GM19043 (cell line): Measurements from ENCODE around the gene ADO.

Experiments
- ATAC-seq: cut with Tn5 transposase; IDR thresholded peaks from one replicate; pipeline ENCODE4 v1.9.1; 2021; ENCODE audit warnings: low read depth; ENCODE audit not compliant: unreplicated experiment

The ADO gene

DNA sequence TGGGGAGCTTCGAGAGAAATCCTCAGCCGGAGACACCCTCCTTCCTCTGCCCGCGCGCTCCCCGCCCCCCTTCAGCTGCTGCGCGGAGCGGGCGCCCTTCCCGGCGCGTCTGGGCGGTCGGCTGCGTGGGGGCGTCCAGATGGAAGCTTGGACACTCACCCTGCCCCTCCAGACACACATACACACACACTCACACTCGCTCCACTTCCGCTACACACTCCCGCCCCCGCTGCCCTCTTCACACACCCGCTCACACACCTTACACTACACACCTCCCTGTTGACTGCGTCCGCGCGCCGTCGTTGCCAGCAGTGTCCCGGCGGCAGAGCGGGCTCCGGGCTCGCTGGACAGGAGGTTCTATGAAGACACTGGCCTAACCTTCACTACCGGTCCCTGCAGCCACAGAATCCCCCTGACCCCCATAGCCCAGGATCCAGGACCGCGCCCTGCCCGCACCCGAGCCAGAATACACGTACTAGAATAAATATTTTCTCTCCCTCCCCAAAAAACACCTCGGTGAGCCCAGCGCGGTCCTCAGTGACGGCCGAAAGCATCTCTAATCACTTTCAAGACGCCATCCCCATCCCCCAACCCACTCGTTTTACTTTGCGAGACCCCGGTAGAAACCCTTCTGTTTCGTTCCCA, 12.7 kb downstream of the ADO start:
- ATAC-seq, result no peak

DNA sequence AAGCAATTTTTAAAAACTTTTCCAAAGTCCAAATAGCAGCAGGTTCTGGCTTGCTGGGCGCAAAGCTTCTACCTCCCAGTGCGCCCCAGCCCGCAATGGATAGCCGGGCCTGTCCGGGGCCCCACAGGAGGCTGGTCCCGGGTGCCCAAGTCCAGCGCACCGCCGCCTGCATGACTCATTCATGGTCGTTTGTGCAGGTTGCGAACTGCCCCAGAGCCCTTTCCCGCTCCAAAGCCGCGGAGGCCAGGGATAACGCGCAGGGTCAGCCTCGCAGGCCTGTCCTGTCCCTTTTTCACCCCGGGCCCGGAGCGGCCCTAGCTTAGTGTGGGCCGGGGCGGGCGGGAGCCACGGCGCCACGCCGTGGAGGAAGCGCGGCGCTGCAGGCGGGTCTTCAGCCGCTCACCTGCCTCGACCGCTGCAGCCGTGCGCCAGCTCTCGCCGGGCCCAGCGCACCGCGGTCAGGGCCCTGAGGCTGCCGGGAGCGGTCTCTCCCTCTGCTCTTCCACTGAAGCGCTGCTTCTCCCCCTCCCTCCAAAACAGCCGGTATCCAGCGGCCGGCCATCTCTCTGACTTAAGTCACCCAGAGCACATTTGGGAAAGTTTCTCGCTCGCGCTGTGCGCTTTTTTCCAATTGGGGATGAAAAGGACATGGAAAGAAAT, 13.4 kb downstream of the ADO start:
- ATAC-seq, result peak; percentile 26

DNA sequence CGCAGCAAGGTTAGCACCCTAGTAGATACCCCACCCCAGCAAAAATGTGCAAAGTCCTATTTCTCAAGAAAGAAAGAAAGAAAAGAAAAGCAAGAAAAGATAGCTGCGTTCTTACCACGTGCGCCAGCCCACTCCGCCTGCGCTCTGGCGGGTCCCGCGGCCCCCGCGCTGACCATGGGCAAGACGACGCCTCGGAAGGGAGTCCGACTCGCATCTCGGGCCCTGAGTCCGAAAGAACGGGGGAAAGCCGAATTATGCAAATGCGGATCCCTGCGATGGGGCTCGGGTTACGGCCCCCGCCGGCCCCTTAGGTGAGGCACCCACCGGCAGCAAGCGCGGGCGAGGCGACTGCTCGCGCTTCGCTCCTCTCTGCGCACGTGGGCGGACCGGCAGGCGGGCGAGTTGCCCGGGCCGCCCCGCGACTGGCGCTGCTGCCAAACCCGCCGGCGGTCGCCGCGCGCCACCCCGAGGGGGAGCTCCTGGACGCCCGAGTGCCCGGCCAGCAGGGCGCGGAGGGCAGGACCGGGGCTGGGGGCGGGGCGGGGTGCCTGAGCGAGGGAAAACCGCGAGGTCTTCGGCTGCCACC, 14.0 kb downstream of the ADO start:
- ATAC-seq, result no peak

DNA sequence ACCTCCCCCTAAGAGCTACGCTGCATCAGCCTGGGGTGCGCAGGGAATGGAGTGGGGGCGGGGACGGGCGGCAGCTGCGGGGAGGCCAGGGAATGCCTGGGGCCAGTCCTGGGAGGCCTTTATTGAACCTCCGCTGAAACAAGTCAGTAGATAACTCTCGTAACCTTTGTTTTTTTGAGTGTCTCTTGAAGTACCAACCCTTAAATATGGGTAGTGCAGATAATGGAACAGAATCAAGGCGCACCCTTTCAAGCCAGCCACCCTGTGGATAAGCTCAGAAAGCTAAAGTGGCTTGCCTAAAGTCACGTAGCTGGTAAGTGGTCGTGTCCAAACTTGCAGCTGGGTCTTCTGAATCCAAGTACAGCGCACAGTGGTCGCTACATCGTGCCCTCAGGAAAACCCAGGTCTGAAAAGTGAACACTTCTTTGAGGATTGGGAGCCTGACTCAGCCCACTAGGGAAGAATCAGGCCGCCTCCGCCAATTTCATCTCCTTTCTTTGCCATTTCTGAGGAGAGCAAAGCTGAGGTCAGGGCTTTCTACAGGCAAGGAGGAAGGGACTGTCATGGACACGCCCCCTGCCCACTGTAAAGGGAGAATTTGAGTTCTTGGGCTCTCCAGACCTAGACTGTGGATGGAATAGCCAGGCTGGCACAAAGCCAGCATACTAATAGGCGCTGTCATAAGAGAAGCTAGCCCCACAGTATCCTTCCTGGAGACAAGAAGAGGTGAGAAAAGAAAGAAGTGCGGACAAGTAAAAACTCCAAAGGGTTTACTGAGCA, 14.8 kb downstream of the ADO start:
- no peak for ATAC-seq

DNA sequence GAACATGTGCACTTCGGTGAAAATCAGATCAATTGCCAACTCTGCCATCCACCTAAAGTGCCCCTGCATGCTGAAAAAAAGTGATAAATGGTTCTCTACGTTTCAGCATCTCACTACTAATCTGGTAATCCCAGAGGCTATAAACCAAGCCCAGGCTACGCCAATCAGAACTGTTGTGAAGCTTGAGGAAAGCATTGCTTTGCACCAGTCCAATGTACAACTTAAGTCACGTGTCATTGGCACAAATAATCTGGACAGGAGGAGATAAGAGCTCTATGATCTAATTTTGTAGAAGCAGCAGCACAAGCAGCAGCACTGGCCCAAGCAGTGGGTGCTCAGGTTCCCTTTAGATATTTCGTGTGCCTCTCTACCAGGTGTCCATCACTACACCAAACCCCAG, 16.1 kb downstream of the ADO start:
- no peak for ATAC-seq

DNA sequence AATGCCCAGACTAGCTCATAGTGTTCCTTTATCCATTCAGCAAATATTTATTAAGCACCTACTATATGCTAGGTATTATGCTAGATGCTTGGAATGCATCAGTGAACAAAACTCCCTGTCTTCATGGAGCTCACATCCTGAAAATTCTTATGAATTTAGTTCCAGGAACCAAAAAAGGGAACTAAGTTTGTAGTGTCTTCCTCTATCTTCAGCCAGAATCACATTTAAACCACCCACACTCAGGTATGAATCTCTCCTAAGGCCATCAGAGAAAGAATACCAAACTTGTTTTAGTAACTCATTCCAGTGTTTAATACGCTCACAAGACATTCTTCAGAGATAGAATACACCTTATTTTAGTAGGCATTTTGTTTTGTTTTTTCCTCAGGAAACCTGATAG, 21.8 kb downstream of the ADO start:
- ATAC-seq, result no peak

DNA sequence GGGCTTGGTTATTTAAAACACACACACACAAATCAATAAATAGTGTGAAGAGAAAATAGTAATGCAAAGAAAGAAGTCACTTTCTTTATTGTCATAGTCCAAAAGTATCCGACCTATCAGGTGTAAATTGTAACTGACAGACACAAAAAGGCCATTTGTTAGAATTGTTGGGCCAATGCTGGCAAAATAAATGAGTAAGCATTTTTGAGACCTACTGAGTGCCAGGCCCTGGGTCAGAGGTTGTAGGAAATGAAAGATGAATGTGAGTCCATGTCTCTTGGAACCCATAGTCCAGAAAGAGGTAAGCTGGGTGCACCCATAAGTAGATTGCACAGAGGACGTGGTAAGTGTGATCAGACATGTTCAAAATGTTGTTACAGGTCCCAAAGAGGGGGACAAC, 25.1 kb downstream of the ADO start:
- no peak for ATAC-seq

DNA sequence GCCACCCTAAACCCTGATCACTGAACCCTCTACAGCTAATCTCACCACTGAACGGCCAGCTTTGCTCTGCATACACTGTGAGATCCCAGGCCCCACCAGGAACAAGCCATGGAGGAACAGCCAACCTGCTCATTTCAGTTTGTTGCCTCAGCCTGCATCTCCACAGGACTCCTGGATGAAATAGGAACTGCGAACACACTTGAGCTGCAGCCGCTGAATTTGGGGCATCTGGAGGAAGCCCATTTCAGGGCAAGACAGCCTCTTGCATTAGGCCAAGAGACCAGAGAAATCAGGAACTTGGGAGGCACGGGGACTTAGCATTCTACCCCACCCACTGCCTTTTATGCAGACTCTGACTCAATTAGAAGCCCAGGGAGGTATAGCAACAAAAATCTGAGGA, 26.2 kb downstream of the ADO start:
- no peak for ATAC-seq

DNA sequence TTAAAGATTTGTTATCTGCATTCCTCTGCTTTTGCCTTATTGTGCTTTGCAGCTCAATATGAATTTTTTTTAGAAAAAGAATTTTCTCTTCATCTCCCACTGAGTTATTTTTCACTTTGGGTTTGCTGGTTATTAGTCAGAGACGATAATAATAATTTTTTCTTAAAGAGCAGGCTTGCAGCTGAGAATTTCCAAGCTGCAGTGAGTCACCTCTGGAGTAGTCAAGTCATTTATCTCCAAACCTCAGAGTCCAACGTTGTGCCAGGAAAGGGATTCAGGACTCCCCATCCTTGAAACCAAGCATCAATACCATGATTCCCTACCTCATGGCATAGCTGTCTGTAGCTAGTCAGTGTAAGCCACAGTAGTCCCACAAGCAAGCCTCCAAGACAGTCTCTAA, 26.8 kb downstream of the ADO start:
- ATAC-seq, result no peak

DNA sequence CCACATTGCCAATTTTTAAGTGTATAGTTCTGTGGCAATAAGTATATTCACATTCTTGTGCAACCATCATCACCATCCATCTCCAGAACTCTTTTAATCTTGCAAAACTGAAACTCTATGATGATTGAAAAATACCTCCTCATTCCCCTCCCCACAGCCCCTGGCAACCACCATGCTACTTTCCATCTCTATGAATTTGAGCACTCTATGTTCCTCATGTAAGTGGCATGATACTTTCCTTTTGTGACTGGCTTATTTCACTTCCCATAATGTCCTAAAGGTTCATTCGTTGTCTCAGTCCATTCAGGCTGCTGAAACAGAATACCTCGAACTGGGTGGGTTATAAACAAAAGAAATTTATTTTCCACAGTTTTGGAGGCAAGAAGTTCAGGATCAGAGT, 35.1 kb downstream of the ADO start:
- no peak for ATAC-seq

DNA sequence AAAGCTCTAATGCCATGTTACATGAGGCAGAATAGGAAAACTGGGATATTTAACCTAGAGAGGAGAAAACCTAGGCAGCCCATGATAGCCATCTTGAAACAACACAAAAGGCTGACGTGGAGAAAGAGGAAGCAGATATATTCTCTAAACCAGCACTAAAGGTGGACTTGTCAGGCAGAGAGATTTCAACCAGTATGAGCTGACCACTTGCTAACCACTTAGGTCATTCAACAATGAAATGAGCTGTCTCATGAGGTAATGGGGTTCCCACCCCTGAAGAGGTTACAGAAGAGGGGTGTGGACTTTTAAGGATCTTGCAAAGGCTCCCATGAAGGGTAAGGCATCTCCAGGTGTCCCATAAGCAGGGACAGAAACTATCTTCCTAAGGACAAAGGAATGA, 38.5 kb downstream of the ADO start:
- no peak for ATAC-seq

DNA sequence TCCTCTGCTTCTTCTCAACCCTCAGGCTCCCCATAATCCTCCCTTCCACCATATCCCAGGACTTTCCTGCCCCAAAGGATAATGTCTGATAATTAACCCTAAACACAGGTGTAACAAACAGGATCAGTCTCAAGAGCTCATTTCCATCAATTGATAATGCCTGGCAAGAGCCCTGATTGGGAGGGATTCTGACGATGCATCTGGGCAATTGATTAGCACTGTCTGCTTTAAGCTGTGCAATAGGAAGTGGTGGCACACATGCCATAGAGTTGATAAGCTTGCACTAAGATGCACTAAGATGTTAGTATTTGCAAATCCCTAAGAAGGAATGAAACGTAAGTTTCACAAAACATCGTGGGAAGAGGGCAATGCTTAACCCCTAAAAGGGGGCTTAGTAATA, 39.1 kb downstream of the ADO start:
- ATAC-seq, result no peak

DNA sequence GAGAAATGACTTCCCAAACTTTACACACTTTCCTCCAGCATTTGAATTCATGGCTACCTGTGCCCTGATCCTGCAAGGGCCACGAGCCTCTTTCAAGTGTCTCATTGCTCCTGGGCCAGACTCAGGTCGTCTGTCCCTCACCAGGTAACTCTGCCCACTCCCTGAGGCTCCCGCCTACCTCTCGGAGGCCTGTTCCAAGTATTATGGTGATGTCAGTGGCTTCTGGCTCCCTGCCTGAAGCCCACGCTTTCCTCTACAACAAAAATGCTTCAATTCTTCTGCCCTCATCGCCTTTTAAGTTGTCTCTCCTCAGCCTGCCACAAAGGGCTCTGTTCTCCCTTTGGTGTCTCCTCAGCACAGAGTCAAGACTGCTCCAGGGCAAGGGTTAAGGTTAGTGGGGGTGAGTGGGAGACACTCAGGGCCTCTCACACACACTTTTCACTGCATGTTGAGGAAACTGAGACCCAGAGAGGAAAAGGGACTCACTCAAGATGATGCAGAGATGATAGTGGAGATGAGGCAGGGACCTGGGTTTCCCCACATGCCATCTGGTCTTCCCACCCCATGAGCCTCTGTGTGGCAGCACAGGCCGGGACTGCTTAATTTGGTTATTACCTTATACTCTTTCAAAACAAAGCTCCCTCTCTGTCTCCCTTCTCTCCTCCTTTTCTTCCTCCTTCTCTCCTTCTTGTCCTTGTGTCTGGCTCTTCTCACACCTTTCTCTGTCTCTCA, 39.9 kb downstream of the ADO start:
- ATAC-seq, result no peak

DNA sequence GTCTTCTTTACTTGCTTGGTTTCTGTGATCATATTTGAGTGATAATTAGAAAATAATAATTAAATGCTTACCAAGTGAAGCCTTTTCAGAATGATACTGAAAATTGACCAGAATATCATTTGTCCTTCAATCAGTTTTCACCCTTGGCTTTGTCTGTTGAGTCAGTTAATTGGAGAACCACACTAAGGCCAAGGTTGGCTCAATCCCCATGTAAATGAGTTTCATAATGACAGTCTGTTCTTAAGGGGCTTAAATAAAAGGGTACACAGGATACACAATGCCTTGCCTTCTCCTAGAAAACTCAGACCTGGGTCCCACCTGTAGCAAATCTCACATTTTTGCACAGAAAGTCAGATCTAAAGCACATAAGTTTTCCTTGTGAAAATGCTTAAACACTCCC, 42.9 kb downstream of the ADO start:
- ATAC-seq, result no peak

DNA sequence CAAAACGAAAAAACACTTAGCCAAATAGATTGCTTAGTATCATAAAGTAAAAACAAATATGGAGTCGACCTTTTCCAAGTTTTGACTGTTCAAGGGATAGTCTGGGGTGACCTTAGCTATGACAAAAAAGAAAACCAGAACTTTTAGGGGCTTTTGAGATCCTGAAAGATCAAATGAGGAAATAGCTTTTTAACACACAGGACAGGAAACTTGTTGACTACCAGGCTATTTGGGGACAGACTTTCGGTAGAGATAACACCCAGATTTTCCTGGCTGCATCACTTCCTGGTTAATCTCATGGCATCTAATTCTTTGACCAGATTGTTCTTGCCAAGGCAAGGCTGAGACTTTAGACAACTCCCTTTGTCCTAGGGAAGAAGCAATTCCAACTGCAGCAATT, 46.1 kb downstream of the ADO start:
- no peak for ATAC-seq

DNA sequence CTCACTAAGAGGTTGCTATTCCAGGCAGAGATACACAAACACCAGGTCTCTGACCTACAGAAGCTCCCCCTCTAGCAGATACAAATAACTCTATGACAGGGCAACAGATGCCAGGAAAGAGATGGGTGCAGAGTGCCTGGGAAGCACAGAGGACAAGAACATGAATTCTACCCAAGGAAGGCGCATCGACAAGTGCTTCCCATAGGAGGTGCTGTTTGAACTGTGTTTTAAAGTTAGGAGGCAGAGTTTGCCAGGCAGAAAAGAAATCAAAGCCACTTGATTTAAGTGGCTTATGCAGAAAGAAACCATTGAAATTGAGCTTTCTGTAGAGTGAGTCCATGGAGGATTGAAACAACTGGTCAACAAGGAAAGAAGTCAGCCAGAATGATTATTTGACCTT, 46.9 kb downstream of the ADO start:
- no peak for ATAC-seq

DNA sequence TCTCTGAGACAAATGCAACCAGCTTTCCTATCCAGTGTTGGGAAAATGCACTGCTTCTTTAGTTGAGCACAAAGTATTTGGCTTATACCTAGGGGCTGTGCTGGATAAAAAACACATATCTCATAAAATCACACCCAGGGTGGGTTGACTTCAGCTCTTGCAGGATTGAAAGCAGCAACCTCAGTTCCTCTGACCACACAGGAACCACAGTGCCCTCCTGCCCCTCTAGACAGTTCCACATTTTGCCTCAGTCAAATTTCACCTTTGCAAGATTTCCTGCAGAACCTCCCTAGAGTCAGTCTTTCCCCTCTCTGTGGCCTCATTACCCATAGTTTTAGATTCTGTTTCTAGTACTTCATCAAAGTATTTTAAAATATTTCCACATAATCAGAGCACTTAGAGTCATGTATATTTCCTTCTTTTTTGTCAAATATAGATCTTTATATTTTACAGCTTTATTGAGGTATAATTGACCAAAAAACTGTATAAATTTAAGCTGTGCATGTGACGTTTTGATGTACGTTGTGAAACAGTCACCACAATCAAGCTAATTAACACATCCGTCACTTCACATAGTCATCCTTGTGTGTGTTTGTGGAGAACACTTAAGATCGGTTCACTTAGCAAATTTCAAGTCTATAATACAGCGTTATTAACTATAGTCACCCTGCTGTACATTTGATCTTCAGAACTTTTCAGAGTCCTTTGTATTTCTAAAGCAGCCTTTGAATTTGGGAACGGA, 48.6 kb downstream of the ADO start:
- peak; percentile 56 for ATAC-seq

DNA sequence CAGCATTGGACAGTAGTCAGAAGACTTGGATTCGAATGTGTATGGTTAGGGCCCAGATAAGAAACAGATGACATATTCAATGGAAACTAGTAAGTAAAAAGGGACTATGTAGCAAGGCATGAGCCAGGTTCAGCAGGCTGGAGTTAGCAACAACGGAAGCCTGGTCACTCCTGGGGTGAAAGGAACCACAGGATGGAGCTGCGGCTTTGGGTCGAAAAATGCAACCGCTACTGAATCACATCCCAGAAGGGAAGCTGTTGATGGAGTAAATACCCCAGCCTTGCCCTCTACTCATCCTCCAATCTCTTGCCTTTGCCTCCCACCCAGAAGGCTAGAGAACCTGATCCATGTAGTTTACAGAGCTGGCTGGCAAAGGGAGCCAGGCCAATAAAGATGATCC, 49.2 kb downstream of the ADO start:
- ATAC-seq, result peak; percentile 22

DNA sequence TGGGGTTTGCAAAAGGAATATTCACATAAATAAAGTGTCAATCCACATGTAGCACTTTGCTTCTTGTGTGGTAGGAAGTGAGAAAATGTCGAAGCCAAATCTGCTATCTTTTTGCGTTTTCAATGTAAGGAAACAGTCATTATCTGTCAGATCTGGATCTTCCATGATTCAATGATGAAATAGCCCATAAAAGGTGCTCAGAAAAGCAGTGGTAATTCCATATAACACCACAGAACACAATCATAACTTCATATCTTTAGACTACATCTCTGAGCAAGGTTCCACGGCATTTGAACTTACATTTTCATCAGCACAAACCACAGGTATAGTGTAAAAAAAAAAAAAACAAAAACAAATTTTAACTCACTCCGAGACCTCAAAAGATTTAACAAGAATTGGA, 51.5 kb downstream of the ADO start:
- no peak for ATAC-seq
